Measurements from ENCODE around the gene CYBA.

- TF ChIP-seq CTCF (IDR thresholded peaks at IDR 0.05) (no peak), POLR2A (IDR thresholded peaks at IDR 0.05) (no peak)
These were observed 36.7 kb downstream of the CYBA start for GRCh38 chr16:88613911-88614817.

All from body of pancreas (tissue), 4 donors.